GM19463 (cell line): ENCODE data around the gene C11orf21.

Source experiments
- ATAC-seq: cut with Tn5 transposase; IDR thresholded peaks from one replicate; pipeline ENCODE4 v1.9.1; 2021; ENCODE audit warnings: mild to moderate bottlenecking, moderate library complexity; ENCODE audit not compliant: unreplicated experiment

The C11orf21 gene

GRCh38 chr11:2272228-2272945 lies 29.3 kb downstream of the C11orf21 start:
- no peak for ATAC-seq

DNA sequence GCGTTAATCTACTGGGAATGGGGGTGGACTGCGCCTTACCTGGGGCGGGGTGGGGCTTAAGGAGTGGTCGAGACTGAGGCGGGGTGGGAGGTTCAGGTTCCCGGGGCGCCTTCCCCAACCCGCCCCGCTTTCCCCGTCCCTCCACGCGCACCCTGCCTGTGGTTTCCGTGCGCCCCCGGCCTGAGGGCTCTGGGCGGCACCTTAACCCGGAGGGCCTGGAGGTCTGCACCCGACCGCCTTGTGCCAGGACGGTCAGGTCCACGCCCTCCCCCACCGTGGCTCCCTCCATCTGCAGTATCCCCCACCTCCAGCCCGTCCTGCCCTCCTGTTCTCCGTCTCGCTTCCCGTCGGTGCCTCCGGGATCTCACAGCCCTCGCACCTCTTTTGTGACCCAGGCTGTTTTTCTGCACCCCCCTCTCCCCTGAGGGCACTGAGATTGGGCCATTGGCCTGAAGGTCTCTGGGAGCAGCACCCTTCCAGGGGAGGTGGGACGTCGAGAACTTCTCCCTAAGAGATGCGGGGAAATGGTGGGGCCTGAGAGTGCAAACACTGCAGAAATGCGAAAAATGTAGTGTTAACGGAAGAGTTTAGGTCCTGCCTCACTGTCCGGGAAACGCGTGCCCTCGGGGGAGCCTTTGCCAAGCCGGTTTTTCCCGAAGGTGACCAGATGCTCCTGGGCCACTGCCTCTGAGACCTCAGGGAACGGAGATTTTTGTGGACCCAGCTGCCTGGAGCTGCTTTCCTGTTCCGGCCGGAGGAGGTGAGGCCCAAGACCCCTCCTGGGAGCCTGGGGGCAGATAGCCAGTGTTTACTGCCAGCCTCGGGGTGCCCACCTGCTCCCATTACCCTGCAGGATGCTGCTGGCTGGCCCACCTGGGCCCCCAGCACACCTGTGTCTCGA lies 30.1 kb downstream of the C11orf21 start:
- ATAC-seq = no peak

GRCh38 chr11:2271077-2271326 lies 30.7 kb downstream of the C11orf21 start:
- no peak for ATAC-seq

GRCh38 chr11:2270322-2271076 lies 31.2 kb downstream of the C11orf21 start, which contains the start of gene ASCL2:
Gene ASCL2 (minus strand): TSS chr11:2270588. CDS start chr11:2270332, 256 bp downstream.
- no peak for ATAC-seq

DNA sequence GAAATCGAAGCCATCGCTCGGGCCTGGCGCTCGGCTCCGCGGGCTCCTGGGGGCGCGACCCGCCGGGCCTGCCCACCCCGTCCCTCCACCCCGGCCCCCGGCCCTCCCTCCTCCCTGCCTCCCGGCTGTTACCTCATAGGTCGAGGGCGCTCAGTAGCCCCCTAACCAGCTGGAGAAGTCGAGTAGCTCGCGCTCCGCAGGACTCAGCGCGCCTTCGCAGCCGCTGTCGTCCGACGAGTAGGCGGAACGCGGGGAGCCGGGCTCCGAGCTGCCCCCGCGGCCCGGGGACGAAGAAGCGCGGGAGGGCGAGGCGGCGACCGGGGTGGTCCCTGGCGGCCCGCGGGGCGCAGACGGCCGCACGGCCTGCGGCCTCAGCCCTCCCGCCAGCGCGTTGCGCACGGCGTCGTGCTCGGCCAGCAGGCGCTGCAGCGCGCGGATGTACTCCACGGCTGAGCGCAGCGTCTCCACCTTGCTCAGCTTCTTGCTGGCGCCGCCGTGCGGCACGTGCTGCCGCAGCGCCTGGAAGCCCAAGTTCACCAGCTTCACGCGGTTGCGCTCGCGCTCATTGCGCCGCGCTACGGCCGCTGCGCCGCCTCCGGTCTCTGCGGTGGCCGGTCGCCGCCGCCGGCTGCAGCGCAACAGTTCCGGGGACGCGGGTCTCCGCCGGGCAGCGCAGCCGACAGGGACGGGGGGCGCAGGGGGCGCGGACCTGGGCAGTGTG lies 32.0 kb downstream of the C11orf21 start:
- no peak for ATAC-seq

DNA sequence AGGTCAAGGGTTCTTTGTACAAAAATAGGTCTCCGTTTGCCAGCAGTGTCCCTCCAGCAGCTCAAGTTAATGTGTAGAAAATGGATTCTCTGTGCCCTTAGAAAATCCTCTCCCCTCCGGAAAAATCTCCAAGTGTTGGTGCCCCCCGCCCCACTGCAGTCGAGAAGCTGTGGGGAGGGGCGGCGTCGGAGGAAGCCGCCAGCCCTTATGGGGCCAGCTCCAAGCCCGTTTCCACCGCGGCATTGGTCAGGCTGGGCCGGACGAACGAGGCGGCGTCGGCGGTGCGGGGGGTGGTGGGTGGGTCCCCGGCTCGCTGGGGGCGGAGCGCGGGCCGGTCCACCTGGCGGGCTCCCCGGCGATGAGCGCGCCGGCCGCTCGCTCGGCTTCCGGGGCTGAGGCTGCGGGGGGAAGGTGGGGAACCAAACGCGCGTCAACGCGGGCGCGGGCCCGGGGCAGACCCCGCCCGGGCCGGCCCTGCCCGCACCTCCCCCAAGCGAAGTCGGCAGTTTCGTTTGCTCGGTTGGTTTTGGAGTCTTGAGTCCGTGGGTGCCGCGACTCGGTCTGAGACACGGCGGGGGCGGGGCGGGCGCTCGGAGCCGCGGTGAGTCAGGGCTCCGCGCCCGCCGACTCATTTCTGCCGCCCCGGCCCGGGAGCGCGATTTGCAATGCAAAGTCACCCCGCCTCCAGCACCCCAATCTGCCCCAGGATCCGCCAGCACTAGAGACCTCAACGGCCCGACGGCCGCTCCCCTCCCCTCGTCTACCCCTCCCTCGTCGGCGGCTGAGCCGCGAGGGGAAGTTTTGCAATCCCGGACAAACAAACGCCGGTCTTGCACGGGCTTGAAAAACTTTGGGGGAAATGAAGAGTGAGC lies 32.8 kb downstream of the C11orf21 start:
- ATAC-seq = no peak

GRCh38 chr11:2267851-2268728 lies 33.6 kb downstream of the C11orf21 start:
- ATAC-seq = no peak

DNA sequence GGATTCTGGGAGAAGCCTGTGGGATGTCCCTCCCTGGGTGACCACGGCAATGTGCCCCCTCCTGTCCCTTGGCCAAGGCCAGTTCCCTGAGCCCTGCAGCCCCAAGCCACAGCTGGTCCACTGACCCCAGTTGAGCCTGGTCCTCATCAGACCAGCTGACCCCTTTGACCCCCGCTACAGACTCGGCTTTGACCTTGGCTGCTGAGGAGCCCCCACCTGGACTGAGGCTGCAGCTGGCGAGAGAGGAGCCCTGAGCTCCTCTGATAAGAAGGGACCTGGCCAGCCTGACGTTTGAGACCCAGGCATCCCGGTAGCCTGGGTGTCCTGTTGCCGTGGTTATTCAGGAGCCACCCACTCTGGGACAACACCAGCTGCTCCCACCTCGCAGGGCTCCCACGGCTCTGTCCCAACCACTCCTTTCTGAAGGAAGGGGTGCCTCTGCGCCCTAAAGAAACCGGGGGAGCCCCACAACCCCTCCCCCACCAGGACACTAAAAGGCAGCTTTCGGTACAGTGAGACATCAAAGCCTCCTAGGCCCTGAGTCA lies 34.3 kb downstream of the C11orf21 start:
- ATAC-seq = no peak

DNA sequence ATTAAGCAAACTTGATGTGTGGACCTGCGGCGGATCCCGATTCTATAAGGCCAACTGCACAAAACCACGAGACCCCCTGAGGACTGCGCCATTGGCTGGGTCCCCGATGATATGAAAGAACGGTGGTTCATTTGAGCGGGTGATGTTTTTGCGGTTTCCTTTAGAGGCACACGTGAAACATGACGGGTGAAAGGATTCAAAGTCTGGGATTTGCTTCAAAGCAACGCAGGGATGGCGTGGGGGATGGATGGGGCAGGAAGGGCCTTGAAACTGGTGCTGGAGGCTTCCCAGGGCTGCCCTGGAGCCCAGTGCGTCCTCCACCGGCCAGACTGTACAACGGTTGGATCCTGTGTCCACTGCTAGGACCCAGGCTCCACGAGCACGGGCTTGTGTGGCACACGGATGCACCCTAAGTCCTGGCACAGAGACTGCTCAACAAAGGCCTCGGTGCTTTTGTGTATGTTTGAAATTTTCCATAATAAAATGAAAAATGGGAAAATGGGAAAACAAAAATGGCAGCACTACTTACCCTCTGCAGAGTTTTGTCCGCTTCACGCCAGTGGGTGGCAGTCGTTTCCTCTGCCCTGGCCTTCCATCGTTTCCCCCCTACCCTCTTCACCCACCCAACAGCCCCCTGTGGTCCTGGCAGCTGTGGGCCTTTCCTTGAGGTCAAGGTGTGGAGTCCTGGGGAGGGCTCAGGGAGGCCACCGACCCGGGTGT lies 35.0 kb downstream of the C11orf21 start:
- ATAC-seq = no peak

DNA sequence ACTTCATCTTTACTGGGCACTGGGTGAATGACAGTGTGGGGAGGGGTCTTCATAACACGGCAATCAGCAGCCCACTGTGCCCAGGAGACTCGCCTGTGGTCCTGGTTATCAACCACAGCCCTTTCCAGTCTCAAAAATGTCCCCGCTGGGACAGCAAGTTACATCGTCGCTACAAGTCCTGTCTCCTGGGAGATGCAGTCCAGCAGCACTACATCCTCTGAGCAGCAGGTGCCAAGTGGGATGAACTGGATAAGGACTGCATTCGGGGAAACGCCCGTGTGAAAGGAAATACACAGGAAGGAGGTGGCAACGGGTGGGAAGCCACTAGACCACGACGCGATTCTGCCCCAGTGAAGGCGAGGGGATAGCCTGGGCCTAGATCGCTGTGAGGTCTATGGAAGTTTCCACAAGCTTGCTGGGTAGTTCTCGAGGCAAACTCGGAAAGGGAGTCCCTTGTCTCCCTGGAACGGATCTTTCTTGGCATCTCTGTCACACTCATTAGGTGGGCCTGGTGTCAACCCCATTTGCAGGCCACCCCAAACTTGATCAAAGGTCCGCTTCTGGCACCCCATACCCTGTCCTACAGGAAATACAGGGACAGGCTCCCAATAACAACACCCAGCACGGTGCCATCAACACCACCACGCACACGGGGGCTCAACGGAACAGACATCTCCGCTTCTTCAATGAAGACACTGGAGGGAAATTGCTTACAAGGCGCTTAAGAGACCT lies 35.7 kb downstream of the C11orf21 start:
- no peak for ATAC-seq

GRCh38 chr11:2265396-2265795 lies 36.3 kb downstream of the C11orf21 start:
- peak; percentile 60 for ATAC-seq

GRCh38 chr11:2264366-2265053 lies 37.2 kb downstream of the C11orf21 start:
- no peak for ATAC-seq

DNA sequence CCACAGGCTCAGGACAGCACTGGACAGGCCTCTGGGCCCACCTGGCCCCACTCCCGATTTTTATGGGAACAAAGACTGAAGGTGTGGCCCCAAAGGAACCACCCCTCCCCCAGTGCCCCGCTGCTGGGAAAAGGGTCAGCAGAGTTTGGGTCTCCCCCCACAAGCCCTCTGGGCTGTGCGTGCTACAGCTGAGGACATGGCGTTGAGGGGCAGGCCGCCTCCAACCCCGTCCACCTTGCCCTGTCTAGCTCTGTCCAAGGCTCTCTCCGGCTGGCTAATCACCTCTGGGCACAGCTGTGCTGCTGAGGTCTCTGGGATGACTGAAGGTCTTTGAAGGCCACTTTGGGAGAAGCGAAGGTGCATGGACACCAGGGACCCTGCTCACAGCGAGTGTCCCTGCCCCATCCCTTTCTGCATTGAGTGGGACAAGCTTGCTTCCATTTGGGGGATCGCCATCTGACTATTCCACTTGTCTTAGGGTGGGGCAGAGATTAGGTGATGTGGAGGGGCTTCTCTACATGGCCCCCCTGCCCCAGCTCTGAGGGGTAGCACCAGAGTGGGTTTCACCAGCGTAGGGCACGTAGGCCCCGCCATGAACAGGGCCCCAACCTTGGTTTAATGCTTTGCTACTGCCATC lies 37.9 kb downstream of the C11orf21 start:
- ATAC-seq = no peak

GRCh38 chr11:2263071-2263565 lies 38.6 kb downstream of the C11orf21 start:
- no peak for ATAC-seq

GRCh38 chr11:2262301-2263070 lies 39.2 kb downstream of the C11orf21 start:
- no peak for ATAC-seq
